GM21381 (cell line): ENCODE measurements around the gene CLEC16A.

ENCODE experiments used
- ATAC-seq: cut with Tn5 transposase; IDR thresholded peaks from one replicate; pipeline ENCODE4 v1.9.1; 2021; ENCODE audit warnings: mild to moderate bottlenecking, moderate library complexity; ENCODE audit not compliant: unreplicated experiment

CLEC16A gene

GRCh38 chr16:11033629-11034420 is 89.5 kb downstream of the CLEC16A start:
- no peak for ATAC-seq

GRCh38 chr16:11034481-11034931 is 90.1 kb downstream of the CLEC16A start:
- ATAC-seq, result no peak

- ATAC-seq, result no peak
These were observed 90.7 kb downstream of the CLEC16A start for GRCh38 chr16:11035096-11035495.

GRCh38 chr16:11036040-11036439 is 91.7 kb downstream of the CLEC16A start:
- no peak for ATAC-seq

GRCh38 chr16:11036868-11037410 is 92.6 kb downstream of the CLEC16A start:
- no peak for ATAC-seq

GRCh38 chr16:11038305-11038704 is 93.9 kb downstream of the CLEC16A start:
- ATAC-seq, result no peak

GRCh38 chr16:11038777-11039176 is 94.4 kb downstream of the CLEC16A start:
- ATAC-seq, result no peak

- no peak for ATAC-seq
These were observed 95.4 kb downstream of the CLEC16A start for GRCh38 chr16:11039726-11040125.

GRCh38 chr16:11042191-11042590 is 97.8 kb downstream of the CLEC16A start:
- ATAC-seq, result no peak

- ATAC-seq, result no peak
These were observed 101.1 kb downstream of the CLEC16A start for GRCh38 chr16:11045441-11045840.

GRCh38 chr16:11045846-11046245 is 101.5 kb downstream of the CLEC16A start:
- ATAC-seq, result no peak

- ATAC-seq, result no peak
These were observed 102.1 kb downstream of the CLEC16A start for GRCh38 chr16:11046382-11046931.

GRCh38 chr16:11047057-11047456 is 102.7 kb downstream of the CLEC16A start:
- no peak for ATAC-seq

- no peak for ATAC-seq
These were observed 103.8 kb downstream of the CLEC16A start for GRCh38 chr16:11047939-11048800.

GRCh38 chr16:11049396-11050059 is 105.2 kb downstream of the CLEC16A start:
- ATAC-seq, result no peak

- ATAC-seq, result no peak
These were observed 106.2 kb downstream of the CLEC16A start for GRCh38 chr16:11050536-11050935.

- no peak for ATAC-seq
These were observed 106.6 kb downstream of the CLEC16A start for GRCh38 chr16:11050944-11051343.

GRCh38 chr16:11051430-11051829 is 107.1 kb downstream of the CLEC16A start:
- no peak for ATAC-seq

GRCh38 chr16:11051879-11052808 is 107.8 kb downstream of the CLEC16A start:
- peak; percentile 64 for ATAC-seq
